Neural progenitor cell (in vitro differentiated cells): ENCODE data around the gene TVP23A. TPM values are rescaled to one million over a fixed set of nuclear protein-coding genes. Genes with fewer than 3 reads are reported as not detected.

Experiments
- DNase-seq: peaks from one replicate; pipeline ENCODE4 v3.0.0-alpha.2; 2016; ENCODE audit warnings: low spot score
- H2AFZ ChIP-seq: fragments of 200-600 bp; sonication (generic); replicated peaks from 2 replicates; pipeline ENCODE4 v1.6.1; 2016; ENCODE audit warnings: antibody characterized with exemption
- H3F3A ChIP-seq: fragments of 200-600 bp; sonication (generic); 2 replicates; pipeline ENCODE4 v1.6.1; 2016; ENCODE audit warnings: antibody characterized with exemption, low read depth
- H3K27ac ChIP-seq: fragments of 200-600 bp; sonication (generic); 2 replicates; pipeline ENCODE4 v1.5.1; 2016; ENCODE audit warnings: mild to moderate bottlenecking
- H3K27me3 ChIP-seq: fragments of 200-600 bp; sonication (generic); 2 replicates; pipeline ENCODE4 v1.6.1; 2016; ENCODE audit warnings: mild to moderate bottlenecking, moderate library complexity
- H3K36me3 ChIP-seq: fragments of 200-600 bp; sonication (generic); 2 replicates; pipeline ENCODE4 v1.5.1; 2016
- H3K4me1 ChIP-seq: fragments of 200-600 bp; sonication (generic); 2 replicates; pipeline ENCODE4 v1.6.1; 2016; ENCODE audit warnings: mixed run types
- H3K4me2 ChIP-seq: fragments of 200-600 bp; sonication (generic); 2 replicates; pipeline ENCODE4 v1.6.1; 2016
- H3K4me3 ChIP-seq: fragments of 200-600 bp; sonication (generic); 2 replicates; pipeline ENCODE4 v1.5.1; 2016
- H3K79me2 ChIP-seq: fragments of 200-600 bp; sonication (generic); 2 replicates; pipeline ENCODE4 v1.6.1; 2016; ENCODE audit warnings: low read depth
- H3K9ac ChIP-seq: fragments of 200-600 bp; sonication (generic); 2 replicates; pipeline ENCODE4 v1.6.1; 2016
- H3K9me3 ChIP-seq: fragments of 200-600 bp; sonication (generic); 2 replicates; pipeline ENCODE4 v1.5.1; 2016; ENCODE audit warnings: low read depth
- H4K20me1 ChIP-seq: fragments of 200-600 bp; sonication (generic); 2 replicates; pipeline ENCODE4 v1.6.1; 2016; ENCODE audit warnings: low read depth
- H3K27ac Mint-ChIP-seq: 3 replicates; pipeline ENCODE4 v1.8.0; 2021; ENCODE audit warnings: mixed read lengths
- H3K27me3 Mint-ChIP-seq: 2 replicates; pipeline ENCODE4 v1.8.0; 2022; ENCODE audit warnings: low read depth, mild to moderate bottlenecking, inconsistent platforms, moderate library complexity, mixed read lengths; ENCODE audit not compliant: insufficient read depth
- H3K36me3 Mint-ChIP-seq: 3 replicates; pipeline ENCODE4 v1.8.0; 2021; ENCODE audit warnings: mixed read lengths
- H3K4me1 Mint-ChIP-seq: 3 replicates; pipeline ENCODE4 v1.8.0; 2021; ENCODE audit warnings: mixed read lengths
- H3K4me3 Mint-ChIP-seq: 3 replicates; pipeline ENCODE4 v1.8.0; 2021; ENCODE audit warnings: mild to moderate bottlenecking, moderate library complexity, mixed read lengths
- H3K9me3 Mint-ChIP-seq: 3 replicates; pipeline ENCODE4 v1.8.0; 2020; ENCODE audit warnings: mixed read lengths
- EZH2 ChIP-seq: fragments of 200-600 bp; sonication (generic); IDR thresholded peaks from 2 replicates; pipeline ENCODE4 v1.6.1; 2017; ENCODE audit warnings: antibody characterized with exemption, mild to moderate bottlenecking, moderate library complexity
- EZH2phosphoT487 ChIP-seq: fragments of 200-600 bp; sonication (generic); IDR thresholded peaks from 2 replicates; pipeline ENCODE4 v1.6.1; 2017; ENCODE audit warnings: antibody characterized with exemption
- total RNA-seq: library from RNA; depleted of rRNA; stranded (reverse); fragments of >200 nt; gene quantifications from 2 replicates; pipeline ENCODE4 v1.2.3, GENCODE V29; 2015; ENCODE audit warnings: low replicate concordance
- TF ChIP-seq, protein P1 (sequence below): fragments of 200-600 bp; sonication (generic); IDR thresholded peaks from 2 replicates; pipeline ENCODE4 v1.5.1; 2017; ENCODE audit warnings: antibody characterized with exemption, mild to moderate bottlenecking

TVP23A gene
- total RNA-seq, 1 donor from 2014 or later = 3.5 TPM

DNA sequence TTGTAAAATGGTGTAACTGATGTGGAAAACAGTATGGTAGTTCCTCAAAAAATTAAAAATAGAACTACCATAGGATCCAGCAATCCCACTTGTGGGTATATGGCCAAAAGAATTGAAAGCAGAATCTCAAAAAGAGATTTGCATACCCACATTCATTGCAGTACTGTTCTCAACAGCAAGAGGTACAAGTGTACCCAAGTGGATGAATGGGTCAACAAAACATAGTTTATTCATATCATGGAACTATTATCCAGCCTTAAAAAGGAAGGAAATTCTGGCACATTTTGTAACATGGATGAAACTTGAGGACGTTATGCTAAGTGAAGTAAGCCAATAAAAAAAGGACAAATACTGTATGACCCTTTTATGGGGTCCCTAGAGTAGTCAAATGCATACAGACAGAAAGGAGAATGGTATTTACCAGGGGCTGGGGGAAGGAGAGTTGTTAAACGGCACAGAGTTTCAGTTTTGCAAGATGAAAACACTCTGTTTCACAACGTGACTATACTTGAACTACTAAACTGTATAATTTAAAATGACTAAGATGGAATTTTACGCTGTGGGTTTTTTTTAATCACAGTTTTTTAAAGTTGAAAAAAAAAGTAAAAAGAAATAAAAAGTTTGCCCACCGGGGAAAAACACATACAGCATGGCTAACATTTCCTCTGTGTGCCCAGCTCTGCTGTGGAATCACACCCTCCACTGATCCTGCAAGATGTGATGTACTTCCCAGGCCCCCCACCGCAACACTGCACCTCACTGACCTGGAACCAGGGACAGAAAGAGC lies 6.1 kb downstream of the TVP23A start:
- Mint-ChIP-seq H3K27me3 (peaks cover 2% of the 10 kb centered on the region), H3K27ac (no peak overlapping the region), H3K36me3 (no peaks in the 10 kb centered on the region), H3K4me3 (no peak overlapping the region), H3K9me3 (no peaks in the 10 kb centered on the region), H3K4me1 (no peaks in the 10 kb centered on the region)
- TF ChIP-seq EZH2 = no peak
- no peak for TF ChIP-seq EZH2phosphoT487
- TF ChIP-seq, protein P1, sequence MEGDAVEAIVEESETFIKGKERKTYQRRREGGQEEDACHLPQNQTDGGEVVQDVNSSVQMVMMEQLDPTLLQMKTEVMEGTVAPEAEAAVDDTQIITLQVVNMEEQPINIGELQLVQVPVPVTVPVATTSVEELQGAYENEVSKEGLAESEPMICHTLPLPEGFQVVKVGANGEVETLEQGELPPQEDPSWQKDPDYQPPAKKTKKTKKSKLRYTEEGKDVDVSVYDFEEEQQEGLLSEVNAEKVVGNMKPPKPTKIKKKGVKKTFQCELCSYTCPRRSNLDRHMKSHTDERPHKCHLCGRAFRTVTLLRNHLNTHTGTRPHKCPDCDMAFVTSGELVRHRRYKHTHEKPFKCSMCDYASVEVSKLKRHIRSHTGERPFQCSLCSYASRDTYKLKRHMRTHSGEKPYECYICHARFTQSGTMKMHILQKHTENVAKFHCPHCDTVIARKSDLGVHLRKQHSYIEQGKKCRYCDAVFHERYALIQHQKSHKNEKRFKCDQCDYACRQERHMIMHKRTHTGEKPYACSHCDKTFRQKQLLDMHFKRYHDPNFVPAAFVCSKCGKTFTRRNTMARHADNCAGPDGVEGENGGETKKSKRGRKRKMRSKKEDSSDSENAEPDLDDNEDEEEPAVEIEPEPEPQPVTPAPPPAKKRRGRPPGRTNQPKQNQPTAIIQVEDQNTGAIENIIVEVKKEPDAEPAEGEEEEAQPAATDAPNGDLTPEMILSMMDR = no peak
- H3K27me3 ChIP-seq = no peaks in the 10 kb centered on the region
- H3K36me3 ChIP-seq = no peaks in the 10 kb centered on the region
- DNase-seq = no peak
- H3K4me1 ChIP-seq = no peaks in the 10 kb centered on the region
- no peak overlapping the region for H2AFZ ChIP-seq
- H3K9me3 ChIP-seq = no peaks in the 10 kb centered on the region
- peaks cover 7% of the 10 kb centered on the region for H3F3A ChIP-seq
- no peak overlapping the region for H3K9ac ChIP-seq
- H3K79me2 ChIP-seq = no peaks in the 10 kb centered on the region
- H4K20me1 ChIP-seq = no peaks in the 10 kb centered on the region
- no peak overlapping the region for H3K4me3 ChIP-seq
- no peak overlapping the region for H3K27ac ChIP-seq
- no peak overlapping the region for H3K4me2 ChIP-seq

DNA sequence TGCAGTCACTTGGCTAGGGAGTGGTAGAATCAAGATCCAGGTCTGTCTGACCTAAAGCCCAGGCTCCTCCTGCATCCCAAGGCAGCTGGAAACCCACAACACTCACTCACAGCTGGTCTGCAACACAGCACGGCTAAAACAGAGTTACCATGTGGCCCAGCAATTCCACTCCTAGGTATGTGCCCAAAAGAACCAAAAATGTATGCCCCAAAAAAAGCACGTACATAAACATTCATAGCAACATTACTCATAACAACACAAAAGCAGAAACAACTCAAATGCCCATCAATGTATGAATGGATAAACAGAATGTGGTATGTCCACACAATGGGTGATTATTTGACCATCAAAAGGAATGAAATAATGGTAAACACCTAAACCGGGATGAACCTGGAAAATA lies 8.9 kb downstream of the TVP23A start:
- no peaks in the 10 kb centered on the region for H3K9me3 Mint-ChIP-seq
- no peaks in the 10 kb centered on the region for H4K20me1 ChIP-seq
- no peaks in the 10 kb centered on the region for H3K79me2 ChIP-seq
- H3K4me2 ChIP-seq = no peak overlapping the region
- no peaks in the 10 kb centered on the region for H3K9me3 ChIP-seq
- H3K4me1 ChIP-seq = no peaks in the 10 kb centered on the region
- H3K27ac Mint-ChIP-seq = no peak overlapping the region
- DNase-seq = no peak
- H3K9ac ChIP-seq = no peak overlapping the region
- no peaks in the 10 kb centered on the region for H3K36me3 Mint-ChIP-seq
- TF ChIP-seq EZH2phosphoT487 = no peak
- TF ChIP-seq EZH2 = no peak
- TF ChIP-seq, protein P1 = no peak
- no peak overlapping the region for H2AFZ ChIP-seq
- no peak overlapping the region for H3K4me3 ChIP-seq
- H3F3A ChIP-seq = no peaks in the 10 kb centered on the region
- H3K27me3 Mint-ChIP-seq = peaks cover 4% of the 10 kb centered on the region
- H3K27ac ChIP-seq = no peak overlapping the region
- H3K36me3 ChIP-seq = no peaks in the 10 kb centered on the region
- no peak overlapping the region for H3K4me3 Mint-ChIP-seq
- H3K27me3 ChIP-seq = no peaks in the 10 kb centered on the region
- peaks cover 2% of the 10 kb centered on the region for H3K4me1 Mint-ChIP-seq

DNA sequence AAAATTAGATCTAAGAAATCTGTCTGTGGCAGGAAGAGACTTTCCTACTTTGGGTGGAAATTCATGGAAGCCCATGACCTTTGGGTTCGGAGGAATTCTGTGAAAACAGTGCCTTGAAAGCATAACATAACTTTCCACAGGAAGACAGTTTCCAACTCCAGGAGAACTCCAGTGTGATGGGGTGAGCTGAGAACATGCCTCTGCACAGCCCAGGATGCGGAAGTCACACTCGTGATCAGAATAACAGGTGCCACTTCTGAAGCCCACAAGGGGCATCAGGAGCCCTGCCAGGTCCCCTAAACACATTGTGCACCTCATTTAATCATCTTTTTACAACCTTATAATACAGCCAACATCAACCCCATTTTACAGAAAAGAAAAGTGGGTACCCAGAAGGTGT lies 9.7 kb downstream of the TVP23A start:
- Histone ChIP-seq H3K27me3 (no peaks in the 10 kb centered on the region), H3F3A (no peaks in the 10 kb centered on the region), H3K79me2 (no peaks in the 10 kb centered on the region), H3K36me3 (no peaks in the 10 kb centered on the region), H3K27ac (no peak overlapping the region), H2AFZ (no peak overlapping the region), H3K4me2 (no peak overlapping the region), H3K9me3 (no peaks in the 10 kb centered on the region), H3K9ac (no peak overlapping the region), H3K4me1 (no peaks in the 10 kb centered on the region), H4K20me1 (no peaks in the 10 kb centered on the region), H3K4me3 (no peak overlapping the region)
- DNase-seq = no peak
- H3K27ac Mint-ChIP-seq = no peak overlapping the region
- H3K9me3 Mint-ChIP-seq = no peaks in the 10 kb centered on the region
- peaks cover 4% of the 10 kb centered on the region for H3K27me3 Mint-ChIP-seq
- no peaks in the 10 kb centered on the region for H3K36me3 Mint-ChIP-seq
- TF ChIP-seq, protein P1 = no peak
- no peak for TF ChIP-seq EZH2
- H3K4me1 Mint-ChIP-seq = peaks cover 2% of the 10 kb centered on the region
- H3K4me3 Mint-ChIP-seq = no peak overlapping the region
